Limb (tissue), 2 donors: Measurements from ENCODE around the gene SCNN1B.
"Not testable (repeated sequence)": the region's sequence is repeated elsewhere in the genome, so short reads cannot be mapped to it uniquely, and the experiment has no call there.

Experiments
- DNase-seq, 2 donors: peaks; one replicate each; pipeline ENCODE4 v3.0.0-alpha.2; 2016; ENCODE audit errors: extremely low spot score in 2 of 2

SCNN1B gene

GRCh38 chr16:23378256-23378655 lies 76.2 kb downstream of the SCNN1B start:
- no peak for DNase-seq

GRCh38 chr16:23378921-23379320 lies 76.8 kb downstream of the SCNN1B start:
- DNase-seq = no peak

GRCh38 chr16:23379707-23380106 lies 77.6 kb downstream of the SCNN1B start:
- DNase-seq = no peak

- DNase-seq = no peak
Measured at GRCh38 chr16:23380501-23380951, 78.4 kb downstream of the SCNN1B start.

GRCh38 chr16:23381702-23382101 lies 79.6 kb downstream of the SCNN1B start:
- not testable (repeated sequence) for DNase-seq

GRCh38 chr16:23382279-23382678 lies 80.2 kb downstream of the SCNN1B start:
- DNase-seq = no peak

GRCh38 chr16:23383881-23384280 lies 81.8 kb downstream of the SCNN1B start:
- DNase-seq = no peak

GRCh38 chr16:23384878-23385277 lies 82.8 kb downstream of the SCNN1B start:
- DNase-seq = no peak

GRCh38 chr16:23385441-23385840 lies 83.3 kb downstream of the SCNN1B start:
- DNase-seq = no peak

- no peak for DNase-seq
Measured at GRCh38 chr16:23387666-23388065, 85.6 kb downstream of the SCNN1B start.

GRCh38 chr16:23388786-23389185 lies 86.7 kb downstream of the SCNN1B start:
- no peak for DNase-seq

GRCh38 chr16:23389201-23389600 lies 87.1 kb downstream of the SCNN1B start:
- DNase-seq = no peak

- DNase-seq = not testable (repeated sequence)
Measured at GRCh38 chr16:23389936-23390335, 87.8 kb downstream of the SCNN1B start.

- no peak for DNase-seq
Measured at GRCh38 chr16:23391381-23392222, 89.5 kb downstream of the SCNN1B start.

- no peak for DNase-seq
Measured at GRCh38 chr16:23392223-23392600, 90.1 kb downstream of the SCNN1B start.

GRCh38 chr16:23394141-23394831 lies 92.2 kb downstream of the SCNN1B start:
- DNase-seq = no peak

GRCh38 chr16:23395732-23396131 lies 93.6 kb downstream of the SCNN1B start:
- no peak for DNase-seq

- no peak for DNase-seq
Measured at GRCh38 chr16:23397464-23397863, 95.4 kb downstream of the SCNN1B start.

- peak; percentile 36 to 67 for DNase-seq
Measured at GRCh38 chr16:23398987-23399805, 97.1 kb downstream of the SCNN1B start.

- peak in 1 of 2 donors; percentile 13 for DNase-seq
Measured at GRCh38 chr16:23400447-23400846, 98.3 kb downstream of the SCNN1B start.

- no peak for DNase-seq
Measured at GRCh38 chr16:23401139-23401538, 99.0 kb downstream of the SCNN1B start.

GRCh38 chr16:23402100-23402499 lies 100.0 kb downstream of the SCNN1B start:
- DNase-seq = no peak
